Dermis blood vessel endothelial cell (primary cell): ENCODE measurements around the gene TMOD1. TPM values are rescaled to one million over a fixed set of nuclear protein-coding genes. Genes with fewer than 3 reads are reported as not detected.

Experiments used
- DNase-seq: peaks from one replicate; pipeline ENCODE4 v3.0.0; 2010
- total RNA-seq: library from RNA; depleted of rRNA; stranded (reverse); fragments of >200 nt; gene quantifications from 2 replicates; pipeline ENCODE4 v1.2.3, GENCODE V29; 2014

Gene TMOD1
- total RNA-seq, 1 donor from 2014 or later = 3.7 TPM

GRCh38 chr9:97548819-97549540, 47.5 kb downstream of the TMOD1 start:
- DNase-seq = no peak

GRCh38 chr9:97550386-97550785, 48.9 kb downstream of the TMOD1 start:
- DNase-seq = no peak

GRCh38 chr9:97551308-97551707, 49.8 kb downstream of the TMOD1 start:
- no peak for DNase-seq

- DNase-seq = no peak
These were observed 51.7 kb downstream of the TMOD1 start for GRCh38 chr9:97553141-97553540.

DNA sequence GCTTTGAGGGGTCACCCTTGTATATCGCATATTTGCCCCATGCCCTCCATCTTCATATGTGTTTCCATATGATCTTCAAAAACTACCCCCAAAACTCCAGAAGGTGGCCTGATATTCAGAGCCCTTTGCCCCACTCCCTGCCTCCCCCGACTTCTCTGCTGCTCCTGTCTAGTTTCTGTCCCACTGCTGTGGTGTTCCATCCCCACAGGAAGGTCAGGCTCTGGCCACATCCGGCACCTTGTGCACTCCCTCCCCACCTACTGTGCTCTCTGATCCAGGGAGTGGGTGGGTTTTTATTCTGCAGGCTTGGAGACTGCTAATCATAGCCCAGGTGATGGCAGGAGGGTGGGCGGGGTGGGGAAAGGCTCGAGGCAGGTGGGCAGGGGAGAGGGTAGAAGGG, 52.4 kb downstream of the TMOD1 start:
- DNase-seq = no peak

- DNase-seq = no peak
These were observed 53.2 kb downstream of the TMOD1 start for GRCh38 chr9:97554566-97555075.

DNA sequence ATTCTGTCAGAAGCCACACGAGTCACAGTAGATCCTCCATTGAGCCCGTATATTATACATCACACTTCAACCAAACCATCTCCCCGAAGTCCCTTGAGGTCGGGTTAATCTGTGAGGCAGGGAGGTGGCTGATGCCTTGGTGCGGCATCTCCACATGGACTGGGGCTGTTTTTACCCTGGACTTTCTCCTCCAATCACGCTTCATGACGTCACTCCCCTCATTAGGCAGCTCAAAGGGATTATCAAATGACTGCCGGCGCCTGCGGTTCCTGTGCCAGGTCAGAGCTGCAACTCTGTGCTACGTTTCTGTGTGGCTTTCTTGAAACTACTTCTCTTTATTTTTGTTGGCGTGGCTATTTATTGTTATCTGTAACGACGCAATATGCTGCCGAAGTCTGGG, 53.7 kb downstream of the TMOD1 start:
- DNase-seq = no peak

GRCh38 chr9:97556036-97556720, 54.7 kb downstream of the TMOD1 start:
- no peak for DNase-seq

DNA sequence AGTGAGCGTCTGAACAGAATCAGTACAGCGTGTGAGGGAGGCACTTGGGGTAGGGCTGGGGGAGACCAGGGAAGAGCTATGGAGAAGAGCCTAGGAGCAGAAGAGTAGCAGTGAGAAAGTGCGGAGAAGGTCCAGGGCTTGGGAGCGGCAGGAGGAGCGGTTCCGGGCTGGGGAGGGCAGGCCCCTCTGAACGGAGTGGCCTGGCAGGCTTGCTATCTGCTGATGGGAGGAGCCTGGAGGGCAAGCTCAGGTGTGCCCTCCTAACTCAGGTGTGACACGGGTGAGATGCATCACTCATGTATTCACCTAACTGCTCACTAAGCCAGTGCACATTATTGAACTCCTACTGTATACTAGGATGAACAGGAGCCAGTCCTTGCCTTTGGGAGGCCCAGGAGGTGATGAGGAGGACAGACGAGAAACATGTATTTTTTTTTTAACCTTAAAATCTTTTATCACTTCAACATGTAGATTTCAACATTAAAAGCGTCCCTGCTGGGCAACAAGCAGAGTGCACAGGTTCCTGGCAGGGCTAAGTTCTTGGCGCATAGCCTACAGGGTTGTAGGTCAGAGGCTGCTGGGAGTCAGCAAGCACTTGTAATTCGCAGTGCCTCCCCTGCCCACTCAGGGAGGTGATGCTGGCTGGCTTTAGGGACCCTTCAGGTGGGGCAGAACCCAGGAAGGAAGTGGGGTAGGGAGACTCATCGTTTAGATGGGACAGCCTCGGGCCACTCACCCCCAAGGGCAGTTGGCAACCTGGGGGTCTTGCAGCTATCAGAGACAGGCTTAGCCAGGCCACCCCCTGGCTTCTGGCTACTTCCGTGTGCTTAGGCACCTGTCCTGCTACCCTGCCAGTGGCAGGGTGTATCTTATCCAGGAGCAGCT, 55.5 kb downstream of the TMOD1 start:
- no peak for DNase-seq

GRCh38 chr9:97557606-97558095, 56.2 kb downstream of the TMOD1 start:
- DNase-seq = peak; percentile 11

- no peak for DNase-seq
These were observed 57.2 kb downstream of the TMOD1 start for GRCh38 chr9:97558701-97559101.

DNA sequence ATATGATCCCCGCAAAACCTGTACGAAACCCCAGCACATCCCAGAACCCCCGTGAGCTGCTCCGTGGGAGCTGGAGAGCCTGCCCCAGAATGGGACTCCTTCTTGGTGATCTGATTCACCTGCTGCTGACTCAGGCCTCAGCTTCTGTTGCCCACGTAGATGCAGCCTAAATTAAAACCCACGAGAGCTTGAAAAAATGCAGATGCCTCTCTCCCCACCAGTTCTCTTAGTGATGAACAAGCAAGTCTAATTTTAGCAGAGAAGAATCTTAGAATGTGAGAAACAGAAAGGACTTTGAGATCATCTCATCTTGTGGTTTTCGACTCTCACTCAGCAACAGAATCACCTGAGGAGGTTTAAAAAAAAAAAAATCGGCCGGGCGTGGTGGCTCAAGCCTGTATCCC, 57.6 kb downstream of the TMOD1 start:
- no peak for DNase-seq

DNA sequence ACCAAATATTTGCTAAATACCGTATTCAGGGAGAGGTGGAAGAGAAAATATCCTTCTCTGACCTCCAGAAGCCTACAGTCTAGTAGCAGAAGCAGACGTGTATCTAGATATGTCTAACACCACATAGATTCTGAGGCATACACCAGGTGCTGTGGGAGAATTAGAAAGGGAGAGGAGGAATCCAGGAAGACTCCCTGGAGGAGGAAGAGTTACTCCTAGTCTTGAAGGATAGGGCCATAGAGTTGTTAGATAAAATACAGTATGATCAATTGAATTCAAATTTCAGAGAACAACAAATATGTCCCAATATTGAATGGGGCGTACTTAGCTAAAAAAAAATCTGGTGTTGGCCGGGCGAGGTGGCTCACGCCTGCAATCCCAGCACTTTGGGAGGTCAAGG, 58.7 kb downstream of the TMOD1 start:
- no peak for DNase-seq

DNA sequence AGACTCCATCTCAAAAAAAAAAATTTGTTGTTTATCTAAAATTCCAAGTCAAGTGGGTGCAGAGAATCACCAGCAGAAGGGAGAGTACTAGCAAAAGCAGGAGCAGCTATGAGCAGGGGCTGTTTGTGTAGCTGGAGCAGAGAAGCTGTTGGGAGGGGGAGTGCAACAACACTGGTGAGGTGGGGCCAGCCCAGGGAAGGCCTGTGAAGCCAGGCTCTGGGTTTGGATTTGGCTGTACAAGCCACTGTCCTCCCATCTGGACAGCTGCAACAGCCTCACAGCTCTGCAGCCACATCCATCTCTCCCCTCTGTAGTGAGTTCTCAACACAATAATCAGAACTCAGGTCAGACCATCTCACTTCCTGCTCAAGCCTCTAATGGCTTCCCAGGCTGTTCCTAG, 59.4 kb downstream of the TMOD1 start:
- DNase-seq = peak; percentile 13

GRCh38 chr9:97561501-97561900, 60.0 kb downstream of the TMOD1 start:
- DNase-seq = no peak

DNA sequence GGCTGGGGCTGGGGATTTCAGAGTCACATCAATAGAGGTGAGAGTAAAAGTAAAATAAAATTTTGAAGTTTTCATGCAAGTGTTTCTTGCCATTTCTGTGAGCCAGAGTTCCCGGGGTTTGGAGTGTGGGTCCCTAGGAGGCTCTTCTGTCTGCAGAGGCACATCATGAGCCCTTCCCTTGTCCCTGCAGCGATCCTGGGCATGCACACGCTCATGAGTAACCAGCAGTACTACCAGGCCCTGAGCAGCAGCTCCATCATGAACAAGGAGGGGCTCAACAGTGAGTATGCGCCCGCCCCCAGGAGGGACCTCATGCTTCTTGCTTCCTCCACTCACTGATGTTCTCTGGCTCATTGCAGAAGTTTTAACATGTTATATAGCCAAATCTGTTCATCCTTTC, 61.1 kb downstream of the TMOD1 start:
- DNase-seq = no peak

GRCh38 chr9:97563458-97564135, 62.1 kb downstream of the TMOD1 start:
- DNase-seq = peak; percentile 64

GRCh38 chr9:97564291-97565175, 63.1 kb downstream of the TMOD1 start:
- peak; percentile 84 for DNase-seq

- no peak for DNase-seq
These were observed 63.8 kb downstream of the TMOD1 start for GRCh38 chr9:97565262-97565661.

- DNase-seq = no peak
These were observed 65.9 kb downstream of the TMOD1 start for GRCh38 chr9:97567182-97567893.

GRCh38 chr9:97567894-97568202, 66.4 kb downstream of the TMOD1 start:
- DNase-seq = peak; percentile 84
